ENCODE data around the gene RPL28. TPM values are rescaled to one million over a fixed set of nuclear protein-coding genes. Genes with fewer than 3 reads are reported as not detected.
"Not testable (repeated sequence)": the region's sequence is repeated elsewhere in the genome, so short reads cannot be mapped to it uniquely, and the experiment has no call there.

Gene RPL28
- total and polyA plus RNA-seq, 2 experiments from 2014 or later: 530 to 875 TPM

- Histone ChIP-seq H3K4me3 (no peak overlapping the region), H3K79me2 (ENCODE audit: insufficient read depth) (no peaks in the 10 kb centered on the region), H2AFZ (no peak overlapping the region), H3K4me1 (ENCODE audit: insufficient read depth) (no peaks in the 10 kb centered on the region), H3K9me2 (ENCODE audit: insufficient read depth) (no peaks in the 10 kb centered on the region), H4K20me1 (ENCODE audit: insufficient read depth) (no peaks in the 10 kb centered on the region), H3K9ac (no peak overlapping the region), H3F3A (ENCODE audit: insufficient read depth) (no peaks in the 10 kb centered on the region), H3K36me3 (ENCODE audit: low read depth) (no peaks in the 10 kb centered on the region), H3K9me3 (ENCODE audit: low read depth) (no peaks in the 10 kb centered on the region), H3K4me2 (ENCODE audit: unreplicated experiment) (no peak overlapping the region), H3K27ac (no peak overlapping the region), H3K27me3 (replicated peaks; ENCODE audit: insufficient read depth) (0 out of 2 replicates have a peak, but pooled peaks cover 5% of the 10 kb centered on the region)
- 5 to 10% methylated on average over 7 of the region's 7 CpGs for WGBS, 2 experiments (ENCODE audit: low coverage in 1 of 2, low lambda C conversion rate in 2 of 2, missing lambda C conversion rate in 2 of 2)
- DNase-seq: peak; percentile 95
- in situ Hi-C loops (cut with MboI): loop anchor here (10.0 kb wide), 1 partner anchor 273 kb away; the partner anchor contains the start of gene TNNT1
- TF ChIP-seq EZH2phosphoT487 (IDR thresholded peaks at IDR 0.05; ENCODE audit: insufficient read depth, low read depth): no peak
Observed at GRCh38 chr19:55418185-55418584, 32.5 kb downstream of the RPL28 start.

GRCh38 chr19:55419103-55419502, 33.4 kb downstream of the RPL28 start:
- no peak overlapping the region for H2AFZ ChIP-seq
- no peak overlapping the region for H3K4me2 ChIP-seq (ENCODE audit: unreplicated experiment)
- H3K4me1 ChIP-seq (ENCODE audit: insufficient read depth): no peaks in the 10 kb centered on the region
- DNase-seq: no peak
- H3K79me2 ChIP-seq (ENCODE audit: insufficient read depth): no peaks in the 10 kb centered on the region
- no peak for TF ChIP-seq EZH2 (IDR thresholded peaks at IDR 0.05; ENCODE audit: insufficient read depth, poor library complexity, severe bottlenecking)
- TF ChIP-seq EZH2phosphoT487 (IDR thresholded peaks at IDR 0.05; ENCODE audit: insufficient read depth, low read depth): no peak
- H3K27me3 ChIP-seq (replicated peaks; ENCODE audit: insufficient read depth): peaks cover 13% of the 10 kb centered on the region; the same call in 1 of the 2 replicates
- H3K27ac ChIP-seq: no peak overlapping the region
- no peaks in the 10 kb centered on the region for H3K36me3 ChIP-seq (ENCODE audit: low read depth)
- no peak overlapping the region for H3K4me3 ChIP-seq
- in situ Hi-C loops (cut with MboI): loop anchor here (10.0 kb wide), 1 partner anchor 274 kb away; the partner anchor contains the start of gene TNNT1
- H3K9ac ChIP-seq: no peak overlapping the region
- WGBS, 2 experiments (ENCODE audit: low coverage in 1 of 2, low lambda C conversion rate in 2 of 2, missing lambda C conversion rate in 2 of 2): 12 to 22% methylated on average over 4 to 5 of the region's 5 CpGs
- H4K20me1 ChIP-seq (ENCODE audit: insufficient read depth): no peaks in the 10 kb centered on the region
- no peaks in the 10 kb centered on the region for H3F3A ChIP-seq (ENCODE audit: insufficient read depth)
- H3K9me3 ChIP-seq (ENCODE audit: low read depth): no peaks in the 10 kb centered on the region
- H3K9me2 ChIP-seq (ENCODE audit: insufficient read depth): no peaks in the 10 kb centered on the region

- DNase-seq: no peak
- Histone ChIP-seq H3K4me3 (no peak overlapping the region), H4K20me1 (ENCODE audit: insufficient read depth) (no peaks in the 10 kb centered on the region), H3K9me3 (ENCODE audit: low read depth) (no peaks in the 10 kb centered on the region), H3K9me2 (ENCODE audit: insufficient read depth) (no peaks in the 10 kb centered on the region), H3K36me3 (ENCODE audit: low read depth) (no peaks in the 10 kb centered on the region), H3K27me3 (replicated peaks; ENCODE audit: insufficient read depth) (peaks cover 18% of the 10 kb centered on the region; the same call in 1 of the 2 replicates), H2AFZ (no peak overlapping the region), H3K27ac (no peak overlapping the region), H3F3A (ENCODE audit: insufficient read depth) (no peaks in the 10 kb centered on the region), H3K79me2 (ENCODE audit: insufficient read depth) (no peaks in the 10 kb centered on the region), H3K4me1 (ENCODE audit: insufficient read depth) (no peaks in the 10 kb centered on the region), H3K9ac (no peak overlapping the region), H3K4me2 (ENCODE audit: unreplicated experiment) (no peak overlapping the region)
- 34 to 41% methylated on average over 5 of the region's 5 CpGs for WGBS, 2 experiments (ENCODE audit: low coverage in 1 of 2, low lambda C conversion rate in 2 of 2, missing lambda C conversion rate in 2 of 2)
- in situ Hi-C loops (cut with MboI): loop anchor here (10.0 kb wide), 1 partner anchor 275 kb away; the partner anchor contains the start of gene TNNT1
- TF ChIP-seq EZH2 (IDR thresholded peaks at IDR 0.05; ENCODE audit: insufficient read depth, poor library complexity, severe bottlenecking): no peak
- no peak for TF ChIP-seq EZH2phosphoT487 (IDR thresholded peaks at IDR 0.05; ENCODE audit: insufficient read depth, low read depth)
Observed at GRCh38 chr19:55419624-55420236, 34.0 kb downstream of the RPL28 start.

- H3K9me3 ChIP-seq (ENCODE audit: low read depth); H3K4me3 ChIP-seq; H3F3A ChIP-seq (ENCODE audit: insufficient read depth); in situ Hi-C loops (cut with MboI); H2AFZ ChIP-seq; H3K9ac ChIP-seq; H3K4me1 ChIP-seq (ENCODE audit: insufficient read depth); H3K27ac ChIP-seq; H3K79me2 ChIP-seq (ENCODE audit: insufficient read depth); DNase-seq; H4K20me1 ChIP-seq (ENCODE audit: insufficient read depth); H3K36me3 ChIP-seq (ENCODE audit: low read depth); H3K4me2 ChIP-seq (ENCODE audit: unreplicated experiment); H3K9me2 ChIP-seq (ENCODE audit: insufficient read depth): not testable (repeated sequence)
- peaks cover 25% of the 10 kb centered on the region; the same call in 1 of the 2 replicates for H3K27me3 ChIP-seq (replicated peaks; ENCODE audit: insufficient read depth)
- WGBS, 2 experiments (ENCODE audit: low coverage in 1 of 2, low lambda C conversion rate in 2 of 2, missing lambda C conversion rate in 2 of 2): 31 to 38% methylated on average over 4 of the region's 4 CpGs
Observed at GRCh38 chr19:55421281-55421680, 35.5 kb downstream of the RPL28 start.
